Activated naive CD4-positive, alpha-beta T cell (primary cell): ENCODE data around the gene FAM221B.

ENCODE experiments used
- DNase-seq, 4 experiments: peaks; one replicate each; lab custom pipeline; 2025; lab: John Stamatoyannopoulos, UW

The FAM221B gene

DNA sequence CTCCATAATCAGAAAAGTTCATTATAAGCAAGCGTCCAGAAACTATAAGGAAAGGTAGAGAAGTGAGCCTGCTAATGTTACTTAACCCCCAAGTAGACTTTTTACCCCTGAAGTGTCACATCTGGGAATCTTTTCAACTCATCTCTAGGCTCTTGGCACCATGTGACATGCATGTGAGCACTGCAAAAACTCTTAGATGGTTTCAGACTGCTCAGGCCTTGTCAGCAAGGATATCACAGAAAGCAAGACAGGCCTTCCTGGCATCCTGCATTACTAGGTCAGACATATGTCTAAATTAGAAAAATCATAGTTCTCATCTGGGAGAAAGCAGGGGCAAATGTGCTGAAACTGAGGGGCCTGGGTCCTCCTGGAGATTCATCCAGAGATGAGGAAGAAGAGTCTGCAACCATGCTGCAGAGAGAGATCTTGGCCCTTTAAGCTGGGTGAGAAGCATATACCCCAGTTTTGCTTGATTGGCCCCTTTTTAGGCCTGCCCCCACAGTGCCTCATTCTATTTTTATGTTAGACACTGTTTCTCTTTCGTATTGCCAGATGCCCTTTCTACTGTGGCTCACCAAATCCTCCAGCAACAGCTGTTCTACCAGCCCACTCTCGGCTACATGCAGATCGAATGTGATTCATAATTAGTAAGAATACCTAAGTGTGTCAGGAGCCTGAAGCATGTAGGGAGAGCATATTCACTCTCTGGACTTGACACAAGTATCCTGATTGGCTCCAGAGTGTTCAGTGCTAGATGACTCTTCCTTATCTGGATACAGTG lies 19.4 kb upstream of the FAM221B start:
- DNase-seq: no peak

DNA sequence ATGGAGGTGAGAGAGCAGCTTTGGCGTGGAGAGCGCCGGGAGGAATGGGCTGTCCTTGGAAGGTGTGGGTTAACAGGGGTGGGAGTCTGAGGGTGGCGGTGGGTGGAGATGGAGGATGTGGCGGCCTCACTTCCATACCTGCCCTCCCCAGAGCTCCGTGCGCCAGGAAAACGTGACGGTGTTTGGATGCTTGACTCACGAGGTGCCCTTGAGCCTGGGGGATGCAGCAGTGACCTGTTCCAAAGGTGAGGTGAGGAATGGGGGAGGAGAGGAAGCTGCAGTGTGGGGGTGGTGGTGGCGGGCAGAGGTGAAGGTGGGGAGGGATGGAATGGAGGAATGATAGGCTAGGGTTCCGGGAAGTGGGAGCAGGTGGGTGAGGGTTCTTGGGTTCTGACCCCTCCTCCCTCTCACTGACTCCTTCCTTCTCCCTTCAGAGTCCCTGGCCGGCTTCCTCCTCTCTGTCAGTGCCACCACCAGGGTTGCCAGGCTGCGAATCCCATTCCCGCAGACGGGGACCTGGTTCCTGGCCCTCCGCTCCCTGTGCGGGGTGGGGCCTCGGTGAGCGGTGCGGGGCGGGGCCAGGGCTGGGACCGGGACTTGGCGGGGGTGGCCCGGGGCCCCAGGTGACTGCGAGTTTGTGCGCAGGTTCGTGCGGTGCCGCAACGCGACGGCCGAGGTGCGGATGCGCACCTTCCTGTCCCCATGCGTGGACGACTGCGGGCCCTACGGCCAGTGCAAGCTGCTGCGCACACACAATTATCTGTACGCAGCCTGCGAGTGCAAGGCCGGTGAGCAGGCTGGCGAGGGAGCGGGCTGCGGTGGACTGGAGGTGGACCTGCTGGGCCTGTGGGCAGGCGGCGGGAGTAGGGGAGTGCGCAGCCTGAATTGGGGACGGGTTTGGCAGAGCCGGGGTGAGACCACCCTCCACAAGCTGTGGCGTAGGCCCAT lies 17.6 kb upstream of the FAM221B start:
- DNase-seq: no peak

DNA sequence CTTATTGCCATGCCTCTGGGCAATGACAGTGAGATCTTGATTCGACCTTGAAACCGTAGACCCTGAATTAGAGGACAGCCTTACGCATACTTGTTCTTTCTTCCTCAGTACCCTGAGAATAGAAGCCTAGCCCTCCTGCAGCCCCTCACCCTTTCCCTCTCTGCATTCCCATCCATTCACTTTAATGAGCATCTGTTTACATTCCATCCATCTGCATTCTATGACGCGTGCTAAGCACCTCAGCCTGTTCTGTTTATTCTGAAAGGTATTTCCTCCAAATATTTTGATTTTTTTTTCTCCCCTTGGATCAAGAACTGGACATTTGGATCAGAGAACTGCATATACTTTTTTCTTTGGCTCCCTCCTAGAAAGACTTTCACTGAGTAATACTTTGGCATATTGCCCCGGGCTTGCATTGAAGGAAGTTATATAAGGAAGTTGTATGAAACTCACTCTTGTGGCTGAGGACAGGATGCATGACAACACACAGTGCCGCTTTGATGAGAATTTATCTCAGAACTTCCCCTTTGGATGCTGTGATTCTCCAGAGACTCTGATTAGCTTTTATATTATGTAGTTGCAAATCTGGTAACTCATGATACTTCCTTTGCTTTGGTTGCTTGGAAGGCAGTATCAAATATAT lies 16.2 kb upstream of the FAM221B start:
- no peak for DNase-seq

DNA sequence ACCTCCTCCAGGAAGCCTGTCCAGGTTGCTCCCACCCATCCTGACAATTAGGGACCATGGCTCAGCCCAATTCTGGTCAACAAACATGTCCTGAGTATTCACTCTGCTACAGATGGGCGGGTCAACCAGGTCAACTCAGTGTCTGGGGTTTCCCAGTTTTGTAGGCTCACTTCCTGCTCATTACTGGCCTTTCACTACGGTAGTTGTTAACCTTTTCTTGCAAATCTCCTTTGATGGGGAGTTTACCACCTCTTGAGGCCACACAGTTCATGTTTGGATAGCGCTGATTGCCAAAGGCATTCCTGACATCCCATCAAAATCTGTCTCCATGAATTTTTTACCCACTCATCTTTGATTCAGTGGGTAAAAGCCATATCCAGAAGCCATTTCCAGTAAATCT lies 14.3 kb upstream of the FAM221B start:
- DNase-seq: no peak

DNA sequence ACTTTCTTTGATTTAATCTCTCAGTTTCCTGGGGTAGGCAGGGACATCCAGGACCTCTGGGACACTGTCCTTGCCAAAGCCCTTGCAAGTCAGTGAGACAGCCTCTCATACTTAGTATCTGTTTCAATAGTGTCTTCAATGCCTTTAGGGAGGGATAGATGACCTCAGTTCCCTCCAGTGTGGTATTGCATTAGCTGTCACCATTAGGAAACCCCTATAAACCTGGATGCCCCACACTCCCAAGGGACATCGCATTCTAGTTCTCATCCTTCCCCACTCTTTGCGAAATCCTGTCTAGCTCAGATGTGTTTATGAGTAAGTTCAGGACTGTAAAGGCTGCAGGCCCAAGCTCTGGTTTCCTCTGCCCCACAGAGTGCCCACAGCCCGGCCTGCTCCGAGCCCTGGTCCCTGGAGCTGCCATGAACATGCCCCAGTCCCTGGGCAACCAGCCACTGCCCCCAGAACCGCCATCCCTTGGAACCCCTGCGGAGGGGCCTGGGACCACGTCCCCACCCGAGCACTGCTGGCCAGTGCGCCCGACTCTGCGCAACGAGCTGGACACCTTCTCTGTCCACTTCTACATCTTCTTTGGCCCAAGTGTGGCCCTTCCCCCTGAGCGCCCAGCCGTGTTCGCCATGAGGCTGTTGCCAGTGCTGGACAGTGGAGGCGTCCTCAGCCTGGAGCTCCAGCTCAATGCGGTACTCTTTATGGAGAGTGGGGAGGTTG lies 13.7 kb upstream of the FAM221B start:
- DNase-seq: no peak

GRCh38 chr9:35841645-35841900 lies 13.0 kb upstream of the FAM221B start:
- DNase-seq: no peak

DNA sequence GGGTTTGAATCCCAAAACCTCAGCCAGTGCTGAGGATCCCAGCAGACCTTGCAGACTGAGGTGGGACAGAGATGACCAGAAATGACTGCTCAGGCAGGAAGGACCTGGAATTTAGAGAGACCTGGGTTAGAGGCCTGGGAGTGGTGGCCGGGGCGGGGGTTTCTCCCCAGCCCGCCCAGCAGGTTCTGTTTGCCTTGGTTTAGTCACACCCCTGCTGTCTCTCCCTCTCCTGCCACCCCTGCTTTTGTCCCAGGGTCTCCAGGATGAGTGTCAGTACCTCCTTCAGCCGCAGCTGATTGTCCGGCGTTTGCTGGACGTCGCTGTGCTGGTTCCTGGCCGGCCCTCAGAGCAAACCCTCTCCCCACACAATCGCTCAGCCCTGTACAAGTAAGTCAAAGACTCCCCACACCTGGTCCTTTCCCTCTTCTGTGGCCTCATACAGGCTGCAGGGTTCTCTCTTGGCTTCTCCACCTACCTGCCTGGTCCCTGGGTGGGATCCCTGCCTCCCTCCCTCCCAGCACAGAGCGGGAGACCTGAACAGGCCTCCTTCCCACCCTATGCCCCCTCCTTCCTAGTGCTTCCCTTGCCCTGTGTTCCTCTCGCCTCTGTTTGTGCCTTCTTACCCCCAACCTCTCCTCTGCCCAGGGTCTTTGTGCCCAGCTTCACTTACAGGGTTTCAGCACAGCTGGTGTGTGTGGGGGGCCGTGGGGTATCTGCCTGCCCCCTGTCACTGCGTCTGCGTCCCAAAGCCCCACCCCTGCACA lies 12.5 kb upstream of the FAM221B start:
- DNase-seq: no peak

DNA sequence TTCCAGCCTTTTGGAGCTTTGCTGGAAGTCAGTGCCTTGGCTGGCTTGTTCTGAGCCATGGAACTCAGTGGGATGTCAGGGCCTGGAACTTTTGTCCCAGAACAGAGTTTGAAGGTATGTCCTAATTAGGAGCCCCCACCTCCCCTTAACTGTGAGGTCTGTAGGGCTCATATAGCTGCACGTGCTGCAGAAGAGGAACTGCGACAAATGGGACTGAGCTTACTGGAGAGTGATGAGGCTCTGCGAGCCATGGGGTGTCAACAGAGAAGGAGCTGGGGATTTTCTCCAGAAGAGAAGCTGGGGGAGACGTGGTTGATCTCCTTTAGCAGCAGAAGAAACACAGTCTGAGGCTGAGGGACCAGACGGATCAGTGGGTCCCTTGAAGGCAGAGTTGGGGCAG lies 11.4 kb upstream of the FAM221B start:
- no peak for DNase-seq

GRCh38 chr9:35836595-35836994 lies 8.1 kb upstream of the FAM221B start:
- DNase-seq: no peak

- no peak for DNase-seq
Observed at GRCh38 chr9:35835766-35836165, 7.2 kb upstream of the FAM221B start.

GRCh38 chr9:35835216-35835632 lies 6.7 kb upstream of the FAM221B start:
- DNase-seq: no peak

GRCh38 chr9:35834260-35835215 lies 6.0 kb upstream of the FAM221B start:
- no peak for DNase-seq

DNA sequence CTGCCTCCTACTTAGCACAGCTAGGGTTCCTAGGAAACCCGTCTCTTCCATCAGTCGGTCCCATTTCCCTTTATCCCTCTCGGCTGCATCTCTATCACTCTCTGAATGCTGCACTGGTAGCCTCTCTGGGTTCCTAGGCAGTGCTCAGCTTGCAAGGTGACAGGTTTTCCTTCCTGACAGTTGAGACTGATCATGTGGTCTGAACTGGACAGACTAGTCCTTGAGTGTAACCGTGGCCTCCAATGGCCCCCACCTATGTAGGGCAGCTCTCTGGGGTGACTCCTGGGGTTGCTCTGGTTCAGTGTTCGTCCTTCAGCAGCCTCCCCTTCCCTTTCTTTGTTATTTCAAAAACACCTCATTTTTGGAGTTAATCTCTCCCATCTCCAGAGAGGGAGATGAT lies 4.3 kb upstream of the FAM221B start:
- DNase-seq: no peak

DNA sequence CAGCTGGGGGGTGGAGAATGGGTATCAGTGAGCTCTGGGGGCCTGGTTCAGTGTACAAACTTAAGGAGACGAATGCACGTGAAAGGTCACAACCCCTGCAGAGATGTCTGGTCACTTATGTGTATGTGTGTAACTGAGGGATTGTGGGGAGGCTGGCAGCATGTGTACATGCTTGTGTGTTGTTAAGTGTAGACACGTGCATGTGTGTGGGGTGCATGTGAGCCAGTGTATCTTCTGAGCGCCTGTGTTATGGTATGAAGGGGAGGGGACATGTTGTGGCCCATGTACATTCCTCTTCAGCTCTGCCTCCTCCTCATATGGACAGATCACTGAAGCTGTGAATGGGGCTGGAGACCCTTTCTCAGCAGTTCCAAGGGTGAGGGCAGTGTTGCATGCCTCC lies 2.5 kb upstream of the FAM221B start:
- no peak for DNase-seq

GRCh38 chr9:35829764-35830096 lies 1.2 kb upstream of the FAM221B start:
- no peak for DNase-seq

DNA sequence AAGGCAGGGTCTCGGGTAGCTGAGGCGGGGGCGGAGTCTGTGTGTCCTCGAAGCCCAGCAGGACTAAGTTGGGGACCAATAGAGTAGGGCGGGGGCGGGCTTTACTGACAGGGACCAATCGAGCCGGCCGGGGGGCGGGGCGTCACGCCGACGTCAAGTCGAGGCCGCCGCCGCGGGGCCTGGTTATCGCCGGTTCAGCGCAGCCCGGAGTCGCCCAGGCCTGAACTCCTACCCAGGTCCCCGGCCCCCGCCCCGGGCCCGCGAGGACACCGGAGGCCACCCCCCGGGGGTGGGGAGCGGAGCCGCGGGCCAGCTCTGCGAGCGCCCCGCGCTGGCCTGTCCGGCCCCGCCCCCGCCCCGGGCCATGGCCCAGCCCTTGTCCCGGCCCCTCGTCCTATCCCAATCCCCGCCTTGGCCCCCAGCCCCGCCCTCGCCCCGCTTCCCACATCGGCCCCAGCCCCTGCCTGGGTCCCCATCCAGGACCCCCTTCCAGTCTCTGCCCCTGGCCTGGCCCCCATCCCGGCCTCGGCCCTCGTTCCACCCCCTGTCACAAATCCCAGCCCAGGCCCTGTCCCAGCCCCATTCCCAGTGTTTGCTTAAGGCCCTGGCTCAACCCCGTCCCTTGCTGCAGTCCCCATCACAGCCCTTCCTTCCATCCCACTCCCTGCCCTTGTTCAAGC lies 692 bp upstream of the FAM221B start, which contains the start of gene TMEM8B:
Gene TMEM8B (plus strand): TSS at position 145 of the 680 bp plus-strand sequence. CDS start 220 bp downstream, at position 365.
- peak; percentile 82 to 94 (median 87) for DNase-seq

DNA sequence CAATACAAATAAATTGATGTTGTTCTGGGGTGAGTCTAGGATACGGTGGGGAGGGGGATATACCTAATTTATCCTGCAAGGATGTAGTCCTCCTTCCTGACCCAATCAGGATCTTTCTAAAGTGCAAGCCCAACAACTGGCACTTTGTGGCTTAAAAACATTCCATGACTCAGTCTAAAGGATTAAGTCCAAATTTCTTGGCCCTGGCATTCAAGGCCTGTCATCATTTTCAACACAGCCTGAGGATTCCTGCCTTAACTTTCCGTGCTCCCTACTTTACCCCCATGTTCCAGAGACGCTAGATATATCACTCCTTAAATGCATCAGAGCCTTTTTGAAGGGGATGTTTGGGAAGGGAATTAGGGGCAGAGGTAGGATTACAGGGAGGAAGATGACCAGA lies 1.0 kb downstream of the FAM221B start:
- DNase-seq: no peak

DNA sequence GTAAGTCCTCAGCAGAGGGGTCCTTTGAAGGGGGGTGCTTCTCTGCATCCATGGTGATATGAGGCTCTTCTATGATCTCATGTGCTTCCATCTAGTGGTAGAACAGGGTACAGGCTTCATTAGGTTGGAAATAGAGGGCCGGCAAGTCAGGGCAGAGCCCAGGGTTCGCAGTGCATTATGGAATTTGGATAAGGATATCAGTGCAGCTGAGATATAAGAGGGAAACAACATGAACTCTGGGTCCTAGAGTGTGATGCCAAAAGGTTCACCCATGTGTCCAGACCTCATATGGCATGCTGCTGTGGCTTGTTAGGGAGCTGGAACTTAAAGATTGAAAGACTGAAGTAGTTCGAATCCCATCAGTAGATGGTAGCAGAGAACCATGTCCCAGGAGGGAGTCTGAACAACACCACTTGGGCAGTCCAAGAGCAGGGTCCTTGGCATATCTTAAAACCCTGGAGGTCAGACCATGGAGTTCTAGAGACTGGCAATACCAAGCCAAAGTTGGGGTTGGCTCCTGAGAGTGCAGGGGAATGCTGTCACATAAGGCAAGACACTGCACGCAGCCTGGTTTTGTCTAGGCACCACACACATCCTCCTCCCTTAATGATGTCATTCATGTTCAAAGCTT lies 2.3 kb downstream of the FAM221B start:
- DNase-seq: no peak

DNA sequence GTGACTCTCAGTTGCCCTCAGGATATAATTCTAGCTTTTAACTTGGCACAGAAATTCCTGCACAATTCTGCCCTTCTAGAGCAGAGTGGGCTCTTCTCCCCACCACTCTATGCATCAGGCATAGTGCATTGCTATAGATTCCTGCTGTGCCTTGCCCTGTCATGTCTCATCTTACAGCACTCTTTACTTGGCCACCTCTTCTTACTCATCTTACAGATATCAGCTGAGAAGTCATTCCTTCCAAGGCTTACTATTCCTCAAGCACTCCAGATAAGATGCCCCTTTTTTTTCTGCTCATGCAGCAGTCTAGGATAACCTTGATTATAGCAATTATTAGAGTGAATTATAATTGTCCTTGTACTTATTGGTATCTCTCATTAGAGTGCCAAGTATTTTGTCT lies 5.6 kb downstream of the FAM221B start:
- DNase-seq: no peak
